ENCODE data around the gene TRAF5.

DNA sequence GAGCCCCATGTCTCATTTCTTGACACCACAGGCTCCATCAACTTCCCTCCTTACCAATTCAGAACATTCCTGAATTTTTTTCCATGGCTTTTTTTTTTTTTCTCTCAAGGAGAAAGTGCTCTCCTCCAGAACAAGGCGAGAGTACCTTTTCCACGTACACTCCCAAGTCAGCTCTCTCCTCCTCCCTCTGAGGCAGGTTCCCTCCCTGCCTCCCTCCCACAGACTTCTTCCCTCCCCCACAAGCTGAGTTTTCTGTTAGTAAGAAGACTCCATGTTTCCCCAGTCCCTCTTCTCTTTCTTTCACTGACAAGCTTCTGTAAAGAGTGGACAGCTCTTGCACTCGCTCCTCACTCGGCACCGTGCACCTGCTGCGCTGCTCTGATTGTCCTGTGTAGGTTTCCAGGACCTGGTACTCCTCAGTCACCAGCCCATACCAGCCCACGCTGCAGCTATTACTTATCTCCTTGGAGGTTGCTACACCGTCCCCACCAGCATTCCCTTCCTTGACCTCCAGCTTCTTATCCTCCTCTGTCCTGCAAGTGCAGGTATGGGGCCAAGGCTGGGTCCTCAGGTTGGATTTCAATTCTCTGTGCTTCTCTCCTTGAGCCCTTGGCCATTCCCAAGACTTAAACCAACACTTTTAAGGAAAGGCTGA, 3.8 kb downstream of the TRAF5 start:
- TF ChIP-seq TAF1 (IDR thresholded peaks at IDR 0.05; ENCODE audit: low read depth, low read length) (no peak), POLR2A (IDR thresholded peaks at IDR 0.05; ENCODE audit: low read depth, low read length) (no peak)
